HG02981 (cell line): ENCODE data around the gene EFNB2.

Experiments
- ATAC-seq: cut with Tn5 transposase; IDR thresholded peaks from one replicate; pipeline ENCODE4 v1.9.1; 2021; ENCODE audit warnings: mild to moderate bottlenecking, moderate library complexity; ENCODE audit not compliant: unreplicated experiment

The EFNB2 gene, protein sequence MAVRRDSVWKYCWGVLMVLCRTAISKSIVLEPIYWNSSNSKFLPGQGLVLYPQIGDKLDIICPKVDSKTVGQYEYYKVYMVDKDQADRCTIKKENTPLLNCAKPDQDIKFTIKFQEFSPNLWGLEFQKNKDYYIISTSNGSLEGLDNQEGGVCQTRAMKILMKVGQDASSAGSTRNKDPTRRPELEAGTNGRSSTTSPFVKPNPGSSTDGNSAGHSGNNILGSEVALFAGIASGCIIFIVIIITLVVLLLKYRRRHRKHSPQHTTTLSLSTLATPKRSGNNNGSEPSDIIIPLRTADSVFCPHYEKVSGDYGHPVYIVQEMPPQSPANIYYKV

DNA sequence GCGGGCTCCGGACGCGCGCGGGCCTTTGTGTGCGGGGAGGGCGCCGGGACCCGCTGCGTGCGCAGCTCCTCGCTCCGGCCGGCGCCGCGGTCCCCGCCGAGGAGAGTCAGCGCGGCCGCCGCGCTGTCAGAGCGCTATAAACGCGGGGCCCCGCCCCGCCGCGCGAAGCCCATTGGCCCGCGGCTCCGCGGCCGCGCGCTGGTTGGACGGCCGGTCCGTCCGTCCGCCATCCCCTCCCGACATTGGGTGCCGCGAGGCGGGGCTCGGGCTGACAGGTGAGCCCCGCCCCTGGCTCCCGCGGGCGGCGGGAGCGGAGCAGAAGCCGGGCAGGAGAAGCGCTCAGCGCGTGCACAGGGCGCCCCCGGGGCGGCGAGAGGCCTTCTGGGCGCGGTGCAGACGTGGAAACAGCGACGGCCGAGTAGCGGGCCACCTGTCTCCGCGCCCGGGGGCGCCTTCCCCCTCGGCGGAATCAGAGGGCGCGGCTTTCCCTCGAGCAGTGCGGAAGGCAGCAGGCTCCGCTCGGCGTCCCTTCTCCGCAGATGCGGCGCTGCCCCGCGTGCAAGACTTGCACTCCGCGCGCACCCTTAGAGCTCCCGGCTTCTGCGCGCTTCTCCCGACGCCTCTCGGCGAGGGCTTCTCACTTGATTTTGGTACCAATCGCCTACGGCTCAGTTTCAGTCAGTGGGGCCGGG is at the start of gene EFNB2:
Gene EFNB2 (minus strand): TSS at position 111 of the 692 bp plus-strand sequence. CDS start 698 bp downstream, outside the sequence.
- ATAC-seq, result peak; percentile 95

DNA sequence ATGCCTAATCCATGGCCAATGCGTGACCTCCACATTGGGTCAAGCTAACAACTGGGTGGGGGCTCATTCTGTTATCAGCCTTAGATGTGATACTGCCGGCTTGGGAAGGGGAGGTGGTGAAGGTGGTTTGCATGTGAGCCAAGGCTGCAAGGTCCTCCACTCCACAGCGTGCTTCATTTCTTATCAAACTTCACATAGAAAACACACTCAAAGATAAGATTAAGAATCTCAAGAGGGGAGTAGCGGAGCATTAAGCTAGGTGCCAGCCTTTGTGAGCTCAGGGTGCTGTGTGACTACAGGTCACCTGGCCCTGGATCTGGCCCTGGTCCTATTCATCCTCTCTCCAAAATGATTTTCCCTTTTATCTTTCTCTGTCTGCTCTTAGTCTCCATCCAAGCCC is 45.8 kb upstream of the EFNB2 start:
- no peak for ATAC-seq

DNA sequence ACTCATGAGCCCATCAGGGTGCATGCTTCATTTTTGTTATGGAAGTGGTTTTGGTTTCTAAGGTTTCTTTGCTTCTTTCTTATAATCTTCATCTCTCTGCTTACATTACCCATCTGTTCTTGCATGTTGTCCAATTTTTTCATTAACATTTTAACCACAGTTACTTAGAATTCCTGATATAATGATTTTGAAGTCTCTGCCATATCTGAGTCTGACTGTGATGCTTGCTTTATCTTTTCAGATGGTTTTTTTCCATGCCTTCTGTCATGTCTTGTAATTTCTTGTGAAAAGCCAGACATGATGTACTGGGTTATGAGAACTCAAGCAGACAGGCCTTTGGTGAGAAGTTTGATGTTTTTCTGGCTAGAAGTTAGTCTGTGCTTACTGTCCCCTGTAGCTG is 40.4 kb upstream of the EFNB2 start:
- no peak for ATAC-seq

DNA sequence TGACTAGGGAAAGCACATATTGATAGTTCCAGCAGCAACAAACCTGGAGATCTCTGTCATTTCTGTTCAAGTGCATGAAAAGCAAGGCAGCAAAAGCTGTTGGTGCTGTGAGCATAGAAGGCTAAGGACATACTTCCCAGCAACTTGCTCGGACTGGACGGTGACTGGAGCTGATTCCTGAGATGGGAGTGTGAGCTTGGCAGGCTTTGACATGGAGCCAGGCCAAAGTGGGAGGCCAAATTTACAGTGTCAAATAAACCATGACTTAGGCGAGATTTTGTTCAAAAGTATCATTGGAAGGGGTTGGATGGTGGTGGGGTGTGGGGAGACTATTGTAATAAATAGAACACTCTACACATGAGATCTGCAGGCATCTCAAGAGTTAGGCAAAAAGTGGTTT is 38.4 kb upstream of the EFNB2 start:
- no peak for ATAC-seq

DNA sequence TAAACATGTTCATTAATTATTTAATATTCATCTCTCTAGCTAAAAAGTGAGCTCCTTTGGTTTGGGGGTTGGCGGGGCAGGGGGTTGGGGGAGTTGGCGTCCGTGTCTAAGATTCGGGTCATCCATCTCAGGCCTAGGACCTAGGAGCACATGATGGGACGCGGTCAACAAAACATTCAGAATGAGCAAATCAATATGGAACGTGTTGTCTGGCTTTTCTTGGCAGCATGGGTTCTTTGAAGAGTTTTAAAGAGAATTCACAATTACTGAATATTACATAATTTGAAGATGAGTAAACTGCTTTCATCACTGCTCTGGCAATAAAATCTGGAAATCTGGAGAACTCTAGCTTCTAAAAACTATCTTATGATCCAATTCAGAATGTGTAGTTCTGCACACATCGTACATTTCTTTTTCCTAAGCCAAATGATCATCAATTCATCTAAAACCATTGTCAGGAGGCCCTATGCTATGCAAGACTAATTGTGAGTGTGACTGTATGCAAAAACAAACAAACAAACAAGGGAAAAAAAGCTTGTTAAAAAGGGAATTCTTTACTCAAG is 37.9 kb upstream of the EFNB2 start:
- no peak for ATAC-seq

DNA sequence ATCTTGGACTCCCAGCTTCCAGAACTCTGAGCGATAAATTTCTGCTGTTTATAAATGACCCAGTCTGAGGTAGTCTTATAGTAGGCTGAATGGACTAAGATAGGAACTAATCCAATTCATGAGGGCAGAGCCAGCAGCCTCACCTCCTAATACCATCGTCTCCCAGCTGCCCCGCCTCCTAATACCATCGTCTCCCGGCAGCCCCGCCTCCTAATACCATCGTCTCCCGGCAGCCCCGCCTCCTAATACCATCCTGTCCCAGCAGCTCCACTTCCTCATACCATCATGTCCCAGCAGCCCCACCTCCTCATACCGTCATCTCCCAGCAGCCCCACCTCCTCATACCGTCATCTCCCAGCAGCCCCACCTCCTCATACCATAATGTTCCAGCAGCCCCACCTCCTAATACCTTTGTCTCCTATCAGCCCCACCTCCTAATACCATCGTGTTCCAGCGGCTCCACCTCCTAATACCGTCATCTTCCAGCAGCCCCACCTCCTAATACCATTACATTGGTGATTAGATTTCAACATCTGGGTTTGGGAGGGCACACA is 34.9 kb upstream of the EFNB2 start:
- no peak for ATAC-seq

DNA sequence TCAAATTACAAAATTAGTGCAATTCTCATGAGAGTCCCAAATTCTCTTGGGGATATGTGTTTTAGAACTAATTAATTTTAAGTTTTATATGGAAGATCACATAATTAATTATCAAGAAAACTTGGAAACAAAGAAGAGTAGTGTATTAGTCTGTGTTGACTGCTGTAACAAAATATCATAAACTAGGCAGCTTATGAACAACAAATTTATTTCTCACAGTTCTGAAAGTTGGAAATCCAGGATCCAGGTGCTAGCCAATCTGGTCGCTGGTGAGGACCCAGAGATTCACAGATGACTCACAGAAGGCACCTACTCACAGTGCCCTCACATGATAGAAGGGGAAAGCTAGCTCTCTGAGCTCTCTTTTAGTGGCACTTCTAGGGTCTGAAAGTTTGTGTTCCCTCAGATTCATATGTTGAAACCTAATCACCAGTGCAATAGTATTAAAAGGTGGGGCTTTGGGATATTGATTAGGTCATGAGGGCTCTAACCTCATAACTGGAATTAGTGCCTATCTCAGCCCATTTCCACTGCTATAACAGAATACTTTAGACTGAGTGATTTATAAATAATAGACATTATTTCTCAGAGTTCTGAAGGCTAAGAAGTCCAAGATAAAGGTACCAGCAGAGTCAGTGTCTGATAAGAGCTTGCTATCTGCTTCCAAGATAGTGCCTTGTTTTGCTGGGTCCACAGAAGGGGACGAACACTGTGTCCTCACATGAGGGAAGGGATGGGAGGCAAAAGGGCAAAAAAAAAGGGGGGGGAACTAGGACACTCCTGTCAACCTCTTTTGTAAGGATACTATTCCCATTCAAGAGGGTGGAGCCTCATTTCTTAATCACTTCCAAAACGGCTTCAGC is 34.0 kb upstream of the EFNB2 start:
- no peak for ATAC-seq

DNA sequence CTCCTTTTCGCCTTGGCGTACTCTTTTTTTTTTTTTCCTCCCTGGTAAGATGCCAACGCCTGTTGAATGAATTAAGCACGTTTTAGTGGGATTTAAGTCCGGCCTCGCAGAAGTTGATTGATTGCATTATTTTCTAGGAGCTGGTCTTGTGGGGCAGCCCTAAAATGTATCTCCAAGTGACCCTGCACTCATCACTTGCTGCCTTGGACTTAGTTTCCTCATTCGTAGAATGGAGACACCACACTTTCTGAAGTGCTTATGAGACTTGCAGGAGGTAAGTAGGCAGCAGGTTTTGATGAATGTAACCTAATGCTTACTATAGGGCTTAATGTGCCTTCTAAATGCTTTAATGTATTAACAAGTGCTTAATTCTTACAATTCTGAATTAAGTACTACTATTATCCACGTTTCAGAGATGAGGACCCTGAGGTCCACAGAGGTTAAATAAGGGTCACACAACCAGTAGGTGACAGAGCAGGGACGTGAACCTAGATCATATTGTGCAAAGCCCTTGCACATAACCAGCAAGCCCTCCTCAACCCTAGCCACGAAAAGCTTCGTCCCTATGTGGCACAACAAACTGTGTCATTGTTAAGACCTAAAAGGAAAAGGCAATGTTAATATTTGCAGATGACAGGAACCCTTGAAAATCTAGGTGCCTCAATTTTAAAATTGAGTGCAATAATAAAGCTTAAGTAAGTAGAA is 33.0 kb upstream of the EFNB2 start:
- ATAC-seq, result peak; percentile 29

DNA sequence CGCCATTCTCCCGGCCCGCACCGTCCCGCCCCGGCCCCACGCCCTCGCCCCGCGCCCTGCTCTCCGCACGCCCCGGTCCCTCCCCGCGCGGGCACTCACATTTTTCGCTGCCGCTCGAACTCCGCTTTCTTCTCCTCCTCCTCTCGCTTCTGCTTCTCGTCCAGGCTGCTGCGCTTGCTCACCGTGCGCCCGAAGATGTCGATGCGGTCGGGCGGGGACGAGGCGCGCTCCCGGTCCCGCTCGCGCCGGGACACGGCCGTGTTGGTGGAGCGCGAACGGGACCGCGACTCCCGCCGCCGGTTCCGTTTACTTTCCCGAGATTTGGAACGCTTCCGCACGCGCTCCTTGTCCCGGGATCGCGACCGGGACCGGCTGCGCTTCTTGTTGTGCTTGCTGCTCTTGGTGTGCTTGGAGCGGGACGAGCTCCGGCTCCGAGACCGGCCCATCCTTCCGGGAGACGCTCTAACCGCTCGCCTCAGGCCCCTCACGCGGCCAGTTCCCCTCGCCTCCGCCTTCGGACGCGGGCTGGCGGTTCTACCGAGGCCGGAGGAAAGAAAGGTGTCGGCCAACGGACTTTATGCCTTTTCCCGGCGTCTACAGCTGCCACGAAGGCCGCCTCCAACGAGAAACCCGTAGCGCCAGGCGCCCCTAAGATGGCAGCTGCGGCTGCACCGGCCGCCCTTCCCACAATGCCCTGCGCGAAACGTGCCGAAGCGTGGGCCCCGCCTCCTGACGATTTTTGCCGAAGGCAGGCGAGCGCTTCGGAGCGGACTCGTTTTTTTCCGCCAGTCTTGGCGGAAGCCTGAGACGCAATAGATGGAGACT is 32.2 kb upstream of the EFNB2 start, which contains the start of gene ARGLU1:
Gene ARGLU1 (minus strand): TSS at position 664 of the 825 bp plus-strand sequence. CDS start 218 bp downstream, at position 446.
- ATAC-seq, result peak; percentile 69

DNA sequence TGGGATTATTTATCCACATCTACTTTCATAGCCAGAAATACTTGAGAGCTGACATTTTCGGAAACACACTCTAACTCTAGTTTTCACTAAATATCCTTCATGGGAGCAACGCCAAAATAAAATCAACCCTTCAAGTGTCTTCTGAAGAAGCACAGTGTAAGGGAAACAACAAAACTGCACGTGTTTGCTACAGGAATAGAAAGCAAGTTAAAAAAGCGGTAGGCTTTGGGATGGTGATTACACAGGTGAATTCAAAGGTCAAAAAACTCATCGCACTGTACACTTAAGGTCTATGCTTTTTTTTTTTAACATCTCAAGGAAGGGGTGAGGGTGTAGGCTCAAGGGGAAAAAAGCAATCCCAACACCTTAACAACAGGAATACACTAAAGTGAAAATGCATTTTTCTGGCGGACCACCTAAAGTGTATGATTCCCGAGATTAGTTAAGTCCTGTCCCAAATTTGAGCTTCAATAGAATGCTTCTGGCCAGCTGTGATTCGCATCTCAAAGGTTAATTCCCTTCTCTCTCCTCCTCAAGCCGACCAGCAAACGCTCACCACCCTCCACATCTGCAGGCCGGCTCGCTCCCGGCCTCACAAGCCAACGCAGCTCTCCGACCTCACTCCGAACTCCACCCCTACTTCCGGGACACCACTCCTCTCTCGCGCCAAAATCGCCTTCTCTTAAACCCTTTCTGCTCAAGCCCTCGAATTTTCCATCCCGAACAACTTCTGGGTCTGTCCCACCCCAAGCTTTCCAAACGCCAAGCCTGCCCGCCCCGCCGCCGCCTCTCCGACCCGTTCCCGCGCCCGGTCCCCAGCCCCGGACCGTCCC is 31.4 kb upstream of the EFNB2 start:
- ATAC-seq, result peak; percentile 36

DNA sequence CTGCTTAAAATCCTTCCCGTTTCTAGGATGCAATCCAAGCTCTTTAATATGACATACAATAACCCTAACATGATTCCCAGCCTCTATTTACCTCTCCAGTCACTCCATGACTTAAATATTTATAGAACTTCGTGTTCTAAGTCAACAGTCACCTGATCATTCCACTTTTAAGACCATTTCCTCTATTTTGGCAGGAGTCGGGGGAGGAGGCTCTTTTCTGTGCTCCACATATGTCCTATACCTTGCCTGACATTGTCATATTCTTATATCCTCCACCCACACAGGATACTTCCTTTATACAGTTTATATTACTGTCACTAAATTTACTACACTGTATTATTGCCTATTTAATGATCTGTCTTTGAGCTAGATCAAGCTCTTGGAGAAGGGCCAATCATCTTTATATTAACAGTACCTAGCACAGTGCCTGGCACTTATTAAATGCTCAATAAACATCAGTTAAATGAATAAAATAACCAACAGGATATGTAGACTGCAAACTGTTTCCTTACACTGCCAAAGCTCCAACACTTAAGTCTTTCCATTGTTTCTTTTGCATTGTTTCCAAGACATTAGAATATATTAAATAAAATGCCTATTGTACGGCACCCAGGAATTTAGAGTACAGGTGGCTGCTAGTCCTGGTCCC is 29.8 kb upstream of the EFNB2 start:
- ATAC-seq, result no peak

DNA sequence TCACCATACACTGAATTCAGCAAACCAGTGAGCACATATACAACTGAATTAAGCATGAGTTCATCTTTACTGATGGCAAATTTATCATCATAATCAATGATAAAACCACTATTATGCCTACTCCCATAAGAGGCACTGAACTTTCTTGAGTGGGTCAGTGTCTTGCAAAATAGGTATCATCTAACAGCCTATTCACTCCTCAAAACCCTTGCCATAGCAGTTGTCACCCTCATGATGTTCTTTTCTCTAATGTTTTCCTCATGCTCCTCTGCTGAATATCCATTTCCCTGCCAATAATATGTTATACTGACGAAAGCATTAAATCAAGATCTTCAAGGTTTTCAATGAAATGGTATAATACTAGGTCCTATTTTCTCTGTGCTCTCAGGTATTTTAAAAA is 26.8 kb upstream of the EFNB2 start:
- ATAC-seq, result no peak

DNA sequence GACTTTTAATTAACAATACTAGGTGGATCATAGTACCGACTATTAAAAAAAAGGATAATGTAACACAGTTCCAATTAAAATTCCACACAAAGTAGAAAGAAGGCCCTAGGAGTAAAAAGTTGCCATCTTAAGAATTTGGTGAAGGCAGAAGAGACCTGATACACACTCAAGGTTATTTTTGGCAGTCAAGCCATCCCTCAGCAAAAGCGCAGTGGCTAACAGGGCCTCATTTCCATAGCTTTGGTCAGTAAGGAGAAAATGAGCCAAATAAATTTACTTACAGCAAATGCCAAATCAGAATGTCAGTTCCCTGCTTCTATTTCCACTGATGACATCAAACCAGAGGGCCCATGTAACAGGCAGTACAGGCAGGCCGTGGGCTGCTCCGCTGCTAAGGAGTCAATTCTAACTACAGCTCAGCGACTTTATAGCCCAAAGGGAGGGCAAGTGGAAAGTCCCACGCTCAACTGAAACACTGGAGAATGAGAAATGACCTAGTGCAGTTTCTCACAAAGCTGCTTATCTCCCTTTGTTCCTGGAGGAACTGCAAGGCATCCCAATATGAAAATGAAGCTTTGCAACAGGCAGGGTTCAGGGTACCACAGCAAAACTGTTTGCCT is 26.2 kb upstream of the EFNB2 start:
- ATAC-seq, result peak; percentile 82

DNA sequence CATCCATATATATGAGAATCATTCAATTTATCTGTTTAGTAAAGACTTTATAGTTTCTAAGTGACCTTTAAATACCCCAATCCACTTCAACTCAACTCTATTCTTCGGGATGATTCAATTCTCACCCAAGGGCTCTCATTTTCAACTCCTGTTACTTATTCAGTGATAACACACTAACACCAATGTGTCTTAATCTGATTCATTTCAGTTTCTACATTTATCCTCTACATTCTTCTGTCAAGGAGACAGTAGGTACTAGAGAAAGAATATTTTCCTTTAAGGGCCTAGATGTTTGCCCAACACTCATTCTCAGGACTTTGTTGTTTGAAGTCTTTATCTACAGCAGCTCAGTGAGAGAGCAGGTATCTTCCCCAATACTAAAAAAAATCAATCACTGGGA is 25.4 kb upstream of the EFNB2 start:
- ATAC-seq, result peak; percentile 45

DNA sequence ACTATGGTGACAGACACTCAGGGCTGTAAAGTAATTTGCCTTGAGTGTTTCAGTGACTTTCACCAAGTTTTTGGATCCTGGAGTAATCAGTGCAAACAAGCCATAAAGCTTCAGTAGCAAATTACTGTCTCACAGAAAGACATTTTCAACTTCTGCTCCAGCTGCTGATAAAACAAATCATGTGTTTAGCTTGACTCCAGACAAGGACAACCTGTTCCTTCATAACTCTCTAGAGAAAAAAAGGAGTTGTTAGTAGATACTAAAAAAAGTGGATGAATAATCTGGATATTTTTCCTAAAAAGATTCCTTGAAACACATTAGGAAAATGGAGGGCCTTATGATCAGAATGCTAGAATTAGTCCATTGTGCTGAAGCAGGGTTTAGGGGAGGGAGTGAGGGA is 23.1 kb upstream of the EFNB2 start:
- no peak for ATAC-seq

DNA sequence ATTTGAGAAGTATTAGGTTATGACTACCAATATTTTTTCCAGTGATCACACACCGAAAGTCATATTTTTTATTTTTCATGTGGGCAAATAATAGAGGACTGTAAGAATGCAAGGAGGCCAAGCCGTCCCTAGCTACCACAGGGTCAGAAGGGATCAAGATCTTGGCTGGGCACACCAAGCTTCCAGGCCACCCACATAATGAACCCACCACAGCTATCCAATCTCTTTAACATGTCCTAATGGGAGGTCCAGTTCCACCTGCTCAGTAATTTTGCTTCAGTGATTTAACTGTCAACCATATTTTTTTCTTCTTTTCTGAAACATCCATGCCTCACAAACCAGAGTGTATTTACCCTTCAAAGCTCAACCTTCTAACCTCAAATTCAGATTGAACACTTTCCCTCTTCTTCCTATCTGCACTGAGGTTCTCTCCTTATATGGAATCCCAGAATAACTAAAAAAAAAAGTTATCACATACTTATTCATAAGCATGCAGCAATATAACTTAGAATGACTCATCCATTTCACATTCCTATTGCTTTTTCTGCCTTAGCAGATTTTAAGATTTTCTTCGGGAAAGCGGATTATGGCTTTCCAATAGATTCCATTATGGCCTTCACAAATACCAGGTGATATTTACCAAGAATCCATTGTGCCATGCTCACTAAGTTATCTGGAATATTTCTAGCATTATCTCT is 20.3 kb upstream of the EFNB2 start:
- no peak for ATAC-seq

DNA sequence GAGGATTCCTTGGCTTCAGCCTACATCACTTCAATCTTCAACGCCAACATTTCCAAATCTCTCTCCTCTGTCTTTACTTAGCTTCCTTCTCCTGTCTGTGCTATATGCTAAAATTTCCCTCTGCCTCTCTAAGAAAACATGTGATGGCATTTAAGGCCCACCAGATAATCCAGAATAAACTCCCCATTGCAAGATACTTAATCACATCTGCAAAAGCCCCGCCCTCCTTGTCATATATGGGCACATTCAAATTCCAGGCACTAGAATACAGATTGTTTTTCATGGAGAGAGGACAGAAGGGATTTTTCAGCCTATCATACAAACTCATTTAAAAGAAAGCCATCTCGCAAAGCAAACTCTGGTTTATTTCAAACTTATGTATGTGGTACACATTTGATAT is 16.3 kb upstream of the EFNB2 start:
- no peak for ATAC-seq
